K562 (cell line): Measurements from ENCODE around the gene UQCRC2. TPM values are rescaled to one million over a fixed set of nuclear protein-coding genes. Genes with fewer than 3 reads are reported as not detected.

Experiments
- ATAC-seq: fragments of 200-7000 bp; cut with Tn5 transposase; 3 replicates; pipeline ENCODE4 v1.9.1; 2020; ENCODE audit warnings: moderate library complexity
- BruUV-seq: library from RNA; stranded (reverse); fragments of 400-500 nt; replicated peaks from 2 replicates; lab custom pipeline; 2021; lab: Mats Ljungman, UMichigan
- CTCF ChIA-PET: fragments of 300-600 bp; formaldehyde crosslinking; extraction: SDS; loops from one replicate; lab custom pipeline; 2021; ENCODE audit warnings: low intra/inter-chr PET ratio; lab: Yijun Ruan, JAX
- POLR2A ChIA-PET: fragments of 300-600, 350-650 bp; sonication (Branson Sonifier 250); formaldehyde crosslinking; extraction: SDS; loops from one replicate; lab custom pipeline; 2021; ENCODE audit warnings: antibody characterized with exemption, inconsistent platforms; lab: Yijun Ruan, JAX
- DNase-seq, 4 experiments: peaks; one replicate each; pipeline versions ENCODE4 v3.0.0 to v3.0.0-alpha.2; 2011 to 2018; ENCODE audit warnings: low spot score in 3 of 4, mixed read lengths in 3 of 4; ENCODE audit errors: extremely low read depth in 1 of 4
- FAIRE-seq: peaks from 2 replicates; lab custom pipeline; 2011; peaks lifted over from hg19 to GRCh38; lab: Jason Lieb, UNC
- H2AFZ ChIP-seq: 2 replicates; pipeline ENCODE4 v1.6.0; 2011; ENCODE audit warnings: low read depth, low read length, control low read depth, inconsistent platforms
- H3K27ac ChIP-seq: fragments of 200-600 bp; 3 replicates; pipeline ENCODE4 v1.8.0; 2011; ENCODE audit warnings: low read depth, mild to moderate bottlenecking, control low read depth, inconsistent platforms, low read length, moderate library complexity, mixed read lengths; ENCODE audit errors: extremely low read depth
- H3K27me3 ChIP-seq, 2 experiments: fragments of 300-600 bp in 1 of 2; 2 replicates in 1 of 2; 3 replicates in 1 of 2; pipeline versions ENCODE4 v1.6.0 to v1.8.0; 2011; ENCODE audit warnings: inconsistent platforms in 2 of 2, low read length in 2 of 2, mild to moderate bottlenecking in 1 of 2, mixed read lengths in 1 of 2, moderate library complexity in 1 of 2; ENCODE audit not compliant: control insufficient read depth in 2 of 2, insufficient read depth in 2 of 2
- H3K36me3 ChIP-seq: fragments of 300-600 bp; 3 replicates; pipeline ENCODE4 v1.8.0; 2011; ENCODE audit warnings: mild to moderate bottlenecking, low read length, inconsistent platforms; ENCODE audit not compliant: control insufficient read depth, insufficient read depth
- H3K4me1 ChIP-seq, 2 experiments: fragments of 200-600 bp in 1 of 2; replicated peaks in 1 of 2; 2 replicates in 1 of 2; 3 replicates in 1 of 2; pipeline versions ENCODE4 v1.5.1 to v1.8.0; 2011; ENCODE audit warnings: inconsistent platforms in 2 of 2, low read length in 2 of 2, mild to moderate bottlenecking in 1 of 2, mixed read lengths in 1 of 2, moderate library complexity in 1 of 2; ENCODE audit not compliant: control insufficient read depth in 2 of 2, insufficient read depth in 2 of 2
- H3K4me2 ChIP-seq: 2 replicates; pipeline ENCODE4 v1.6.1; 2011; ENCODE audit warnings: low read length, control low read depth, inconsistent platforms, mixed read lengths; ENCODE audit not compliant: insufficient read depth
- H3K4me3 ChIP-seq: fragments of 200-600 bp; sonication (generic), shearing (Covaris generic); 2 replicates; pipeline ENCODE4 v1.5.1; 2016; ENCODE audit warnings: control low read depth, inconsistent platforms
- H3K79me2 ChIP-seq: fragments of 200-600 bp; 3 replicates; pipeline ENCODE4 v1.8.0; 2011; ENCODE audit warnings: low read length, inconsistent platforms; ENCODE audit not compliant: control insufficient read depth, insufficient read depth
- H3K9ac ChIP-seq, 2 experiments: 2 replicates each; pipeline versions ENCODE4 v1.6.0 to v1.6.1; 2011; ENCODE audit warnings: low read depth in 2 of 2, low read length in 2 of 2, control low read depth in 1 of 2, inconsistent platforms in 1 of 2, mild to moderate bottlenecking in 1 of 2, mixed read lengths in 1 of 2; ENCODE audit not compliant: insufficient read depth in 1 of 2
- H3K9me1 ChIP-seq: one replicate; pipeline ENCODE4 v1.6.0; 2011; ENCODE audit warnings: inconsistent platforms, mild to moderate bottlenecking, low read length, moderate library complexity; ENCODE audit not compliant: control insufficient read depth, insufficient read depth
- H3K9me3 ChIP-seq: replicated peaks from 2 replicates; pipeline ENCODE4 v1.5.1; 2011; ENCODE audit warnings: low read depth, low read length, inconsistent platforms; ENCODE audit not compliant: control insufficient read depth, insufficient read depth
- H4K20me1 ChIP-seq: replicated peaks from 2 replicates; pipeline ENCODE4 v1.6.1; 2011; ENCODE audit warnings: low read length, inconsistent platforms, mixed read lengths; ENCODE audit not compliant: control insufficient read depth, insufficient read depth
- CBFA2T2 ChIP-seq: fragments of 450-650 bp; conservative IDR thresholded peaks from 2 replicates; pipeline ENCODE4 v1.6.1; 2017; ENCODE audit warnings: mild to moderate bottlenecking
- CTBP1 ChIP-seq: fragments of 450-650 bp; IDR thresholded peaks from 2 replicates; pipeline ENCODE4 v1.6.1; 2016; ENCODE audit warnings: borderline replicate concordance
- FOXA1 ChIP-seq: fragments of 450-650 bp; IDR thresholded peaks from 2 replicates; pipeline ENCODE4 v1.6.1; 2016; ENCODE audit warnings: mild to moderate bottlenecking, borderline replicate concordance
- HNRNPLL ChIP-seq: fragments of 200-400 bp; formaldehyde crosslinking; IDR thresholded peaks from 2 replicates; pipeline ENCODE4 v1.6.1; 2017; ENCODE audit warnings: low read length, low read depth, mild to moderate bottlenecking; ENCODE audit not compliant: poor library complexity, severe bottlenecking
- NELFE ChIP-seq: IDR thresholded peaks from 2 replicates; pipeline ENCODE4 v1.6.1; 2011; ENCODE audit warnings: mild to moderate bottlenecking; ENCODE audit not compliant: insufficient read depth, insufficient read length
- RBM39 ChIP-seq: fragments of 200-400 bp; formaldehyde crosslinking; optimal IDR thresholded peaks from 2 replicates; pipeline ENCODE3; 2018; ENCODE audit warnings: low read depth, low read length
- SMAD4 ChIP-seq: fragments of 250-450 bp; sonication (Bioruptor Pico); conservative IDR thresholded peaks from 2 replicates; pipeline ENCODE4 v1.8.0; 2021; ENCODE audit warnings: inconsistent platforms, mild to moderate bottlenecking, moderate library complexity
- TARDBP ChIP-seq: fragments of 450-650 bp; IDR thresholded peaks from 2 replicates; pipeline ENCODE4 v1.6.1; 2016
- TCF3 ChIP-seq: sonication (generic); formaldehyde crosslinking; IDR thresholded peaks from 2 replicates; pipeline ENCODE4 v1.4.0; 2020; ENCODE audit warnings: mild to moderate bottlenecking, missing genetic modification reagents
- YBX1 ChIP-seq: fragments of 450-650 bp; IDR thresholded peaks from 2 replicates; pipeline ENCODE4 v1.7.1; 2016; ENCODE audit warnings: mild to moderate bottlenecking
- ZBED1 ChIP-seq: IDR thresholded peaks from 2 replicates; pipeline ENCODE4 v1.6.1; 2014
- ZFP1 ChIP-seq: fragments of 450-650 bp; formaldehyde crosslinking; IDR thresholded peaks from 2 replicates; pipeline ENCODE4 v1.4.0; 2020; ENCODE audit warnings: mild to moderate bottlenecking, mixed read lengths
- ZKSCAN1 ChIP-seq: fragments of 150-350 bp; IDR thresholded peaks from 2 replicates; pipeline ENCODE4 v1.6.1; 2016; ENCODE audit warnings: low read depth, low read length
- ZNF695 ChIP-seq: fragments of 450-650 bp; formaldehyde crosslinking; IDR thresholded peaks from 2 replicates; pipeline ENCODE4 v1.4.0; 2020; ENCODE audit warnings: mild to moderate bottlenecking, moderate library complexity
- WGBS: fragments of 100-300 bp; shearing (Covaris generic); methylation state at CpG from one replicate; pipeline ENCODE4 v1.1.6; 2016; ENCODE audit warnings: low coverage, mixed read lengths; ENCODE audit not compliant: insufficient coverage; ENCODE audit errors: missing lambda C conversion rate; 5-methylcytosine and 5-hydroxymethylcytosine counted together
- in situ Hi-C: fragments of 300-500 bp; cut with MboI; formaldehyde crosslinking; loops from 4 replicates; pipeline ENCODE4 v1.15.0; 2018; ENCODE audit warnings: inconsistent platforms, mixed read lengths
- intact Hi-C: fragments of 100-400 bp; cut with micrococcal nuclease; formaldehyde crosslinking; loops from 2 replicates; pipeline ENCODE4 v1.14.2; 2022
- polyA plus RNA-seq, 8 experiments: library from polyadenylated mRNA; depleted of rRNA in 4 of 8; stranded (reverse) in 5 of 8; unstranded in 3 of 8; fragments of >200 nt; fragmentation: Nextera tagmentation in 2 of 8; fragmentation: Illumina TruSeq in 1 of 8; extraction: Ambion mirVana in 2 of 8; extraction: Trizol in 1 of 8; gene quantifications; 2 replicates each; pipeline versions ENCODE4 v1.2.1 to v1.2.3, GENCODE V29; 2011 to 2014; ENCODE audit warnings: inconsistent platforms in 1 of 8, missing spikeins in 1 of 8
- total RNA-seq, 7 experiments: library from RNA; depleted of rRNA in 6 of 7; stranded (reverse); fragments of >200 nt in 6 of 7; fragmentation: Illumina TruSeq in 2 of 7; extraction: Trizol in 2 of 7; gene quantifications; 2 replicates each; pipeline versions ENCODE4 v1.2.1 to v1.2.3, GENCODE V29; 2011 to 2021; ENCODE audit warnings: low replicate concordance in 1 of 7

The UQCRC2 gene
- total and polyA plus RNA-seq, 9 of the 15 experiments (the other 6 are each of a cell fraction or from before 2014, with no cell fraction given): 177 to 516 (median 319) TPM

- POLR2A ChIA-PET: interaction anchor here (0.6 to 2.0 kb wide), 2 partner anchors 10 to 11 kb away, joined by 3 to 4 read pairs; partner anchors contain the start of gene UQCRC2
- H3K9ac ChIP-seq: no peak overlapping the region
- H2AFZ ChIP-seq: no peak overlapping the region
- DNase-seq (no peak), ATAC-seq (no peak), FAIRE-seq (no peak)
- intact Hi-C loops (no loop called here), in situ Hi-C loops (no loop called here)
- H3K4me3 ChIP-seq: no peak overlapping the region
- H3K27me3 ChIP-seq: no peaks in the 10 kb centered on the region
- CTCF ChIA-PET: no interaction called here
- H3K4me2 ChIP-seq: no peak overlapping the region
- H3K79me2 ChIP-seq: peaks cover 3% of the 10 kb centered on the region; the same call in 1 of the 3 replicates
- 95% methylated on average over 3 of the region's 3 CpGs for WGBS
- H3K9me1 ChIP-seq: no peaks in the 10 kb centered on the region
- H3K9me3 ChIP-seq: no peaks in the 10 kb centered on the region
- no peak overlapping the region for H3K27ac ChIP-seq
- H3K36me3 ChIP-seq: peaks cover 95% of the 10 kb centered on the region
- no TSS peak for BruUV-seq
- no peaks in the 10 kb centered on the region for H4K20me1 ChIP-seq
- TF ChIP-seq NELFE (no peak), TCF3 (CRISPR knock-in tag) (no peak), TARDBP (no peak), YBX1 (no peak), CTBP1 (no peak), ZKSCAN1 (no peak), SMAD4 (CRISPR knock-in tag) (no peak), ZFP1 (no peak), ZBED1 (no peak), RBM39 (no peak), FOXA1 (no peak), ZNF695 (CRISPR knock-in tag) (no peak), HNRNPLL (no peak), CBFA2T2 (no peak)
- H3K4me1 ChIP-seq: no peaks in the 10 kb centered on the region
Observed at GRCh38 chr16:21963887-21964286, 10.7 kb downstream of the UQCRC2 start.
